Neural cell (in vitro differentiated cells): Measurements from ENCODE around the gene C19orf85.

Experiments used
- CTCF ChIP-seq: fragments of 450-650 bp; IDR thresholded peaks from 2 replicates; pipeline ENCODE4 v1.5.1; 2014; ENCODE audit warnings: antibody characterized with exemption, mild to moderate bottlenecking, moderate library complexity; ENCODE audit not compliant: poor library complexity, severe bottlenecking
- EP300 ChIP-seq: fragments of 450-650 bp; conservative IDR thresholded peaks from 2 replicates; pipeline ENCODE4 v1.6.1; 2014; ENCODE audit warnings: antibody characterized with exemption, mild to moderate bottlenecking, moderate library complexity; ENCODE audit not compliant: poor library complexity, severe bottlenecking
- EZH2 ChIP-seq: fragments of 200-600, 300-800 bp; shearing (Covaris generic), sonication (generic); IDR thresholded peaks from 2 replicates; pipeline ENCODE4 v1.6.1; 2014; ENCODE audit warnings: antibody characterized with exemption, low read length, borderline replicate concordance, mild to moderate bottlenecking; ENCODE audit not compliant: insufficient read depth, poor library complexity, severe bottlenecking
- MXI1 ChIP-seq: fragments of 450-650 bp; conservative IDR thresholded peaks from 2 replicates; pipeline ENCODE4 v1.6.1; 2014; ENCODE audit warnings: antibody characterized with exemption, mild to moderate bottlenecking; ENCODE audit not compliant: poor library complexity, severe bottlenecking
- POLR2AphosphoS5 ChIP-seq: IDR thresholded peaks from 2 replicates; pipeline ENCODE4 v1.6.1; 2012
- RAD21 ChIP-seq: fragments of 450-650 bp; conservative IDR thresholded peaks from 2 replicates; pipeline ENCODE4 v1.6.1; 2014; ENCODE audit warnings: antibody characterized with exemption, mild to moderate bottlenecking, moderate library complexity
- SMC3 ChIP-seq: fragments of 450-650 bp; conservative IDR thresholded peaks from 2 replicates; pipeline ENCODE4 v1.6.1; 2014; ENCODE audit warnings: antibody characterized with exemption, mild to moderate bottlenecking, moderate library complexity; ENCODE audit not compliant: poor library complexity
- TAF1 ChIP-seq: IDR thresholded peaks from 2 replicates; pipeline ENCODE4 v1.6.1; 2012; ENCODE audit warnings: low read depth

- no peak for TF ChIP-seq CTCF
- no peak for TF ChIP-seq TAF1
- TF ChIP-seq MXI1, result no peak
- TF ChIP-seq RAD21, result no peak
- TF ChIP-seq EZH2, result no peak
- no peak for TF ChIP-seq EP300
- no peak for TF ChIP-seq POLR2AphosphoS5
- TF ChIP-seq SMC3, result no peak
Measured at GRCh38 chr19:55463583-55464031, 944 bp downstream of the C19orf85 start.
